ENCODE data around the gene ERO1B.

Gene ERO1B

GRCh38 chr1:236207121-236207520 lies 74.6 kb downstream of the ERO1B start:
- Histone ChIP-seq H3K4me2 (ENCODE audit: low read length) (no peak overlapping the region), H2AFZ (ENCODE audit: low read length) (no peak overlapping the region), H3K4me1 (ENCODE audit: insufficient read depth, low read length, severe bottlenecking) (no peaks in the 10 kb centered on the region), H3K79me2 (ENCODE audit: insufficient read depth, low read length) (no peaks in the 10 kb centered on the region), H3K9me3 (ENCODE audit: low read length) (no peaks in the 10 kb centered on the region), H3K36me3 (ENCODE audit: insufficient read depth, low read length) (peaks cover 71% of the 10 kb centered on the region), H3K9me2 (ENCODE audit: low read depth, low read length) (no peaks in the 10 kb centered on the region), H3F3A (ENCODE audit: insufficient read depth, low read length) (no peaks in the 10 kb centered on the region), H3K27me3 (ENCODE audit: insufficient read depth, low read length) (no peaks in the 10 kb centered on the region), H3K9ac (ENCODE audit: low read length) (no peak overlapping the region), H3K4me3 (ENCODE audit: low read depth, low read length, poor library complexity, severe bottlenecking) (no peak overlapping the region), H3K27ac (ENCODE audit: low read depth, low read length, poor library complexity, severe bottlenecking) (no peak overlapping the region), H4K20me1 (ENCODE audit: insufficient read depth, low read length) (no peaks in the 10 kb centered on the region)
- TF ChIP-seq CTCF (IDR thresholded peaks at IDR 0.05; ENCODE audit: low read length): no peak
- TF ChIP-seq EZH2 (IDR thresholded peaks at IDR 0.05; ENCODE audit: borderline replicate concordance, low read length): no peak

DNA sequence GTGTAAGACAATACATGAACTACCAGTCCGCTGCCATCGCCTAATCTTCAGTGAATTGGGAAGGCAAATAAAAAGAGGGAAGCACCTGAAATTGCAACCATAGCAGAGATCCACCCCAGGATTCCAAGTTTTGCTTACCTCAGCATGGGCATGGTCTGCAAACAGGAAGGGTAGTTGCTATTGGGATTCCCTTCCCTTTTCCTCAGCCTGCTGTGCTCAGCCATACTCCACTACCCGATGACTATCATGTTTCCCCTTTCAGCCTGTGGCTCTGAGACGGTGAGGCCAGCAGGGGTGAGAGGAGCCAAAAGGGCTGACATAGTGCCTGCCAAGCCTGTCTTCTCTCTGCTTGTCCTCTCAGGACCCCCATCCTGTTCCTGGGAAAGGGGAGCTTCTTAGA lies 75.2 kb downstream of the ERO1B start:
- H3K9me2 ChIP-seq (ENCODE audit: low read depth, low read length): no peaks in the 10 kb centered on the region
- H3F3A ChIP-seq (ENCODE audit: insufficient read depth, low read length): no peaks in the 10 kb centered on the region
- H2AFZ ChIP-seq (ENCODE audit: low read length): no peak overlapping the region
- H3K4me3 ChIP-seq (ENCODE audit: low read depth, low read length, poor library complexity, severe bottlenecking): no peak overlapping the region
- H3K9me3 ChIP-seq (ENCODE audit: low read length): no peaks in the 10 kb centered on the region
- no peak overlapping the region for H3K9ac ChIP-seq (ENCODE audit: low read length)
- H3K27ac ChIP-seq (ENCODE audit: low read depth, low read length, poor library complexity, severe bottlenecking): no peak overlapping the region
- H3K4me1 ChIP-seq (ENCODE audit: insufficient read depth, low read length, severe bottlenecking): no peaks in the 10 kb centered on the region
- no peak overlapping the region for H3K4me2 ChIP-seq (ENCODE audit: low read length)
- no peaks in the 10 kb centered on the region for H4K20me1 ChIP-seq (ENCODE audit: insufficient read depth, low read length)
- no peak for TF ChIP-seq CTCF (IDR thresholded peaks at IDR 0.05; ENCODE audit: low read length)
- TF ChIP-seq EZH2 (IDR thresholded peaks at IDR 0.05; ENCODE audit: borderline replicate concordance, low read length): no peak
- H3K36me3 ChIP-seq (ENCODE audit: insufficient read depth, low read length): peaks cover 75% of the 10 kb centered on the region
- no peaks in the 10 kb centered on the region for H3K79me2 ChIP-seq (ENCODE audit: insufficient read depth, low read length)
- H3K27me3 ChIP-seq (ENCODE audit: insufficient read depth, low read length): no peaks in the 10 kb centered on the region

GRCh38 chr1:236204656-236205055 lies 77.1 kb downstream of the ERO1B start:
- TF ChIP-seq EZH2 (IDR thresholded peaks at IDR 0.05; ENCODE audit: borderline replicate concordance, low read length) (no peak), CTCF (IDR thresholded peaks at IDR 0.05; ENCODE audit: low read length) (no peak)
- no peaks in the 10 kb centered on the region for H3K79me2 ChIP-seq (ENCODE audit: insufficient read depth, low read length)
- H3K9me3 ChIP-seq (ENCODE audit: low read length): no peaks in the 10 kb centered on the region
- H3K9me2 ChIP-seq (ENCODE audit: low read depth, low read length): no peaks in the 10 kb centered on the region
- peaks cover 79% of the 10 kb centered on the region for H3K36me3 ChIP-seq (ENCODE audit: insufficient read depth, low read length)
- no peaks in the 10 kb centered on the region for H4K20me1 ChIP-seq (ENCODE audit: insufficient read depth, low read length)
- H3K4me1 ChIP-seq (ENCODE audit: insufficient read depth, low read length, severe bottlenecking): no peaks in the 10 kb centered on the region
- no peak overlapping the region for H3K4me3 ChIP-seq (ENCODE audit: low read depth, low read length, poor library complexity, severe bottlenecking)
- H3K27me3 ChIP-seq (ENCODE audit: insufficient read depth, low read length): no peaks in the 10 kb centered on the region
- H3F3A ChIP-seq (ENCODE audit: insufficient read depth, low read length): no peaks in the 10 kb centered on the region
- no peak overlapping the region for H3K4me2 ChIP-seq (ENCODE audit: low read length)
- H3K27ac ChIP-seq (ENCODE audit: low read depth, low read length, poor library complexity, severe bottlenecking): no peak overlapping the region
- H2AFZ ChIP-seq (ENCODE audit: low read length): no peak overlapping the region
- no peak overlapping the region for H3K9ac ChIP-seq (ENCODE audit: low read length)

Data from OCI-LY1 (cell line).